ENCODE results near the gene WDFY4. TPM values are rescaled to one million over a fixed set of nuclear protein-coding genes. Genes with fewer than 3 reads are reported as not detected.

Gene WDFY4
- total and polyA plus RNA-seq, 7 donors: 0.23 to 1.3 (median 0.69) TPM

GRCh38 chr10:48656914-48657305 lies 27.8 kb upstream of the WDFY4 start:
- Histone ChIP-seq H3K4me3 (no peak overlapping the region), H3K9me3 (no peaks in the 10 kb centered on the region), H3K36me3 (ENCODE audit: insufficient read depth in 1 of 2, low read depth in 1 of 2) (no peaks in the 10 kb centered on the region), H3K27ac (no peak overlapping the region), H3K4me1 (peaks cover 7% of the 10 kb centered on the region), H3K27me3 (ENCODE audit: insufficient read depth in 3 of 3, low read length in 2 of 3) (peaks cover 0 to 19% (median 0%) of the 10 kb centered on the region in 3 donors)
- no peak for TF ChIP-seq CTCF (IDR thresholded peaks at IDR 0.05)
- intact Hi-C loops (cut with DNase I): loop anchor here (1.0 to 10.0 kb wide), 6 partner anchors 105 to 855 kb away; no protein-coding TSS in a partner anchor
- DNase-seq: no peak
- 47 to 58% (median 53%) methylated on average over 10 of the region's 10 CpGs for WGBS, 3 donors
- ATAC-seq: no peak

- intact Hi-C loops (cut with DNase I): loop anchor here (5.0 to 10.0 kb wide), 5 partner anchors 105 to 855 kb away; no protein-coding TSS in a partner anchor
- no peak for TF ChIP-seq CTCF (IDR thresholded peaks at IDR 0.05)
- Histone ChIP-seq H3K9me3 (no peaks in the 10 kb centered on the region), H3K4me3 (no peak overlapping the region), H3K36me3 (ENCODE audit: insufficient read depth in 1 of 2, low read depth in 1 of 2) (no peaks in the 10 kb centered on the region), H3K27me3 (ENCODE audit: insufficient read depth in 3 of 3, low read length in 2 of 3) (peaks cover 0 to 17% (median 0%) of the 10 kb centered on the region in 3 donors), H3K4me1 (peaks cover 7% of the 10 kb centered on the region), H3K27ac (no peak overlapping the region)
- no peak for DNase-seq
- WGBS, 3 donors: 56 to 67% (median 65%) methylated on average over 4 to 5 of the region's 5 CpGs
- no peak for ATAC-seq
Measured at GRCh38 chr10:48657416-48657815, 27.3 kb upstream of the WDFY4 start.

- peaks cover 7% of the 10 kb centered on the region for H3K4me1 ChIP-seq
- intact Hi-C loops (cut with DNase I): loop anchor here (5.0 to 10.0 kb wide), 5 partner anchors 106 to 854 kb away; no protein-coding TSS in a partner anchor
- H3K27ac ChIP-seq: no peak overlapping the region
- 40 to 43% (median 40%) methylated on average over 19 of the region's 19 CpGs for WGBS, 3 donors
- peak in 1 of 4 donors; percentile 30 for ATAC-seq
- peaks cover 0 to 16% (median 0%) of the 10 kb centered on the region in 3 donors for H3K27me3 ChIP-seq (ENCODE audit: insufficient read depth in 3 of 3, low read length in 2 of 3)
- H3K4me3 ChIP-seq: no peak overlapping the region
- no peaks in the 10 kb centered on the region for H3K36me3 ChIP-seq (ENCODE audit: insufficient read depth in 1 of 2, low read depth in 1 of 2)
- peak; percentile 79 to 83 for DNase-seq
- peak; percentile 84 for TF ChIP-seq CTCF (IDR thresholded peaks at IDR 0.05)
- no peaks in the 10 kb centered on the region for H3K9me3 ChIP-seq
Measured at GRCh38 chr10:48658243-48658974, 26.3 kb upstream of the WDFY4 start.

- intact Hi-C loops (cut with DNase I): loop anchor here (5.0 to 10.0 kb wide), 5 partner anchors 107 to 853 kb away; no protein-coding TSS in a partner anchor
- Histone ChIP-seq H3K27me3 (ENCODE audit: insufficient read depth in 3 of 3, low read length in 2 of 3) (peaks cover 0 to 16% (median 0%) of the 10 kb centered on the region in 3 donors), H3K27ac (no peak overlapping the region), H3K4me1 (peaks cover 7% of the 10 kb centered on the region), H3K4me3 (no peak overlapping the region), H3K9me3 (no peaks in the 10 kb centered on the region), H3K36me3 (ENCODE audit: insufficient read depth in 1 of 2, low read depth in 1 of 2) (no peaks in the 10 kb centered on the region)
- DNase-seq (no peak), ATAC-seq (no peak)
- WGBS, 3 donors: 87 to 89% (median 89%) methylated on average over 9 of the region's 9 CpGs
- TF ChIP-seq CTCF (IDR thresholded peaks at IDR 0.05): no peak
Measured at GRCh38 chr10:48658975-48659269, 25.8 kb upstream of the WDFY4 start.
